Epithelial cell of umbilical artery (primary cell): ENCODE results near the gene SELENOS. TPM values are rescaled to one million over a fixed set of nuclear protein-coding genes. Genes with fewer than 3 reads are reported as not detected.

Experiments
- total RNA-seq: library from RNA; depleted of rRNA; stranded (reverse); fragments of >200 nt; gene quantifications from 2 replicates; pipeline ENCODE4 v1.2.3, GENCODE V29; 2014

Gene SELENOS
- total RNA-seq: 80.9 and 84.5 TPM in 2 replicates

DNA sequence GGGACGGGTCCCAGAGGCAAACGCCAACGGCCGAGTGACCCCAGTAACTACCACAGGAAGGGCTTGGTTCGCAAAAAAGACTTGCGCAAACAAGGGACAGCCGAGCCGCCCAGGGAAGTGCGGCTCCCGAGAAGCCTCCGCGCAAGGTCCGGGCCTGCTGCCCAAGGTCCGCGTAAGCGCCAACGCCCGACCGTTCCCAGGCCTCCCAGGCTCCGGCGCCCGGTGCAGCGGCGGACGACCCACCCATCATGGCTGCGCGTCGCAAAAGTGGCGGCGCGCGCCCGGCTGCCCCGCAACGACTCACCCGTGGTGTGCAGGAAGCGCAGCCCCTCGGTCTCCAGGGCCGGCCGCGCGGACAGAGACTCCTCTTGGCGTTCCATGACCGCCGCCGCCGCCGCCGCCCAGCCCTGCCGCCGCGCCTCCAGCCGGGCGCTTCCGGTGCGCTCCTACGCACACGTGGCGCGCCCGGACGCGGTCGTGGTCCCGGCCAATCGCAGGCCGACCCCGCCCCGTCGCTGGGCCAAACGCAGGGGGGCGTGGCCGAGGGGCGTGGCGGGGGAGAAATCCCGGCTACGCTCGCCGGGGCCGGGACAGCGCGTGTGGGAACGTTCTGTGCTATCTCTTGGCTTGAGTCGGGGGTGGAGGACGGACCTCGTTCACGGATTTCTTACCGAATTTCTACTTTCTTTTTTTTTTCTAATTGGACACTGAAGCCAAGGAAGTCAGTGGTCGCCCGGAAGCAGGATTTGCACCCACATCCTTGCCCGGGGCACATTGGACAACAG, at the start of gene SELENOS:
Gene SELENOS (minus strand): TSS at position 448 of the 785 bp plus-strand sequence. CDS start 68 bp downstream, at position 380.

GRCh38 chr15:101294731-101295606, 17.7 kb upstream of the SELENOS start, which contains the start of gene SNRPA1:
Gene SNRPA1 (minus strand): TSS chr15:101295248. CDS start chr15:101295178, 70 bp downstream.

GRCh38 chr15:101251830-101252820, 25.2 kb downstream of the SELENOS start, which contains the start of gene CHSY1:
Gene CHSY1 (minus strand): TSS chr15:101252048. CDS start chr15:101251456, 592 bp downstream.

Other genes starting within 250 kb of the SELENOS start
- gene CHSY1, start 25.4 kb downstream of the SELENOS start, total RNA-seq: 32.2 and 44.5 TPM in 2 replicates
- gene SNRPA1, start 17.8 kb upstream of the SELENOS start, total RNA-seq: 27.0 and 30.4 TPM in 2 replicates
- gene PCSK6, start 212.2 kb upstream of the SELENOS start, total RNA-seq: 0.32 TPM in 1 of 2 replicates, not detected in the other